HepG2 (cell line): ENCODE measurements around the gene FAM131A. TPM values are rescaled to one million over a fixed set of nuclear protein-coding genes. Genes with fewer than 3 reads are reported as not detected.

Experiments used
- ATAC-seq: fragments of 200-7000 bp; cut with Tn5 transposase; 3 replicates; pipeline ENCODE4 v1.9.1; 2020; ENCODE audit warnings: mild to moderate bottlenecking, moderate library complexity
- BruUV-seq: library from RNA; stranded (reverse); fragments of 400-500 nt; replicated peaks from 2 replicates; lab custom pipeline; 2021; lab: Mats Ljungman, UMichigan
- CTCF ChIA-PET: fragments of 300-600 bp; formaldehyde crosslinking; extraction: SDS; loops from one replicate; lab custom pipeline; 2021; ENCODE audit warnings: low total read pairs, inconsistent platforms, low intra/inter-chr PET ratio; lab: Yijun Ruan, JAX
- POLR2A ChIA-PET: fragments of 350-600 bp; sonication (Branson Sonifier 250); formaldehyde crosslinking; loops from one replicate; lab custom pipeline; 2020; ENCODE audit warnings: antibody characterized with exemption, inconsistent platforms; lab: Yijun Ruan, JAX
- DNase-seq: peaks from one replicate; pipeline ENCODE4 v3.0.0-alpha.2; 2015; ENCODE audit warnings: low spot score
- FAIRE-seq: peaks from 3 replicates; lab custom pipeline; 2011; peaks lifted over from hg19 to GRCh38; lab: Jason Lieb, UNC
- H2AFZ ChIP-seq: one replicate; pipeline ENCODE4 v1.6.1; 2011; ENCODE audit warnings: low read length, inconsistent platforms
- H3K27ac ChIP-seq: fragments of 300-600 bp; 3 replicates; pipeline ENCODE4 v1.8.0; 2011; ENCODE audit warnings: mixed run types, mild to moderate bottlenecking, mixed read lengths, low read length, inconsistent platforms; ENCODE audit not compliant: insufficient read depth; ENCODE audit errors: extremely low read length
- H3K27me3 ChIP-seq, 2 experiments: fragments of 200-600 bp in 1 of 2; 2 replicates in 1 of 2; 3 replicates in 1 of 2; pipeline versions ENCODE4 v1.6.0 to v1.8.0; 2011; ENCODE audit warnings: low read length in 2 of 2, mild to moderate bottlenecking in 2 of 2, moderate library complexity in 2 of 2, inconsistent platforms in 1 of 2; ENCODE audit not compliant: insufficient read depth in 2 of 2, control insufficient read depth in 1 of 2
- H3K36me3 ChIP-seq, 2 experiments: fragments of 200-600 bp in 1 of 2; replicated peaks in 1 of 2; 2 replicates in 1 of 2; 3 replicates in 1 of 2; pipeline versions ENCODE4 v1.5.1 to v1.8.0; 2011; ENCODE audit warnings: low read length in 2 of 2, inconsistent platforms in 1 of 2; ENCODE audit not compliant: insufficient read depth in 2 of 2, control insufficient read depth in 1 of 2
- H3K4me1 ChIP-seq: 2 replicates; pipeline ENCODE4 v1.5.1; 2012; ENCODE audit warnings: low read length, inconsistent platforms; ENCODE audit not compliant: insufficient read depth
- H3K4me2 ChIP-seq: 2 replicates; pipeline ENCODE4 v1.6.0; 2011; ENCODE audit warnings: low read depth, low read length, inconsistent platforms
- H3K4me3 ChIP-seq, 3 experiments: fragments of 200-600 bp in 1 of 3; sonication (generic), shearing (Covaris generic) in 1 of 3; replicated peaks in 1 of 3; 2 replicates each; pipeline ENCODE4 v1.5.1; 2011 to 2016; ENCODE audit warnings: low read length in 3 of 3, inconsistent platforms in 2 of 3, low read depth in 2 of 3, mild to moderate bottlenecking in 2 of 3, control low read depth in 1 of 3, mixed read lengths in 1 of 3; ENCODE audit not compliant: insufficient read depth in 1 of 3
- H3K79me2 ChIP-seq: one replicate; pipeline ENCODE4 v1.6.1; 2011; ENCODE audit warnings: low read length, inconsistent platforms; ENCODE audit not compliant: insufficient read depth
- H3K9ac ChIP-seq: 2 replicates; pipeline ENCODE4 v1.6.0; 2011; ENCODE audit warnings: mild to moderate bottlenecking, low read depth, low read length, inconsistent platforms; ENCODE audit not compliant: insufficient read depth
- H3K9me3 ChIP-seq: 2 replicates; pipeline ENCODE4 v1.5.1; 2012; ENCODE audit warnings: mild to moderate bottlenecking, low read length
- H4K20me1 ChIP-seq: 2 replicates; pipeline ENCODE4 v1.6.0; 2011; ENCODE audit warnings: inconsistent platforms, mild to moderate bottlenecking, low read length, moderate library complexity; ENCODE audit not compliant: insufficient read depth
- BORCS8-MEF2B ChIP-seq: sonication (generic); formaldehyde crosslinking; IDR thresholded peaks from 2 replicates; pipeline ENCODE4 v1.8.0; 2022; ENCODE audit warnings: mild to moderate bottlenecking, missing genetic modification reagents
- CHCHD3 ChIP-seq: sonication (generic); formaldehyde crosslinking; IDR thresholded peaks from 2 replicates; pipeline ENCODE4 v1.8.0; 2022; ENCODE audit warnings: mild to moderate bottlenecking, missing genetic modification reagents, moderate library complexity
- GATAD2A ChIP-seq: IDR thresholded peaks from 2 replicates; pipeline ENCODE4 v1.6.1; 2016
- MYC ChIP-seq: sonication (generic); formaldehyde crosslinking; IDR thresholded peaks from 2 replicates; pipeline ENCODE4 v1.9.0; 2021; ENCODE audit warnings: missing genetic modification reagents, borderline replicate concordance
- SAP130 ChIP-seq: IDR thresholded peaks from 2 replicates; pipeline ENCODE4 v1.6.1; 2016; ENCODE audit warnings: low read depth
- SMAD1 ChIP-seq: sonication (generic); formaldehyde crosslinking; IDR thresholded peaks from 2 replicates; pipeline ENCODE4 v1.4.0; 2020; ENCODE audit warnings: missing genetic modification reagents, low read depth, mild to moderate bottlenecking, borderline replicate concordance
- ZNF44 ChIP-seq: sonication (generic); formaldehyde crosslinking; IDR thresholded peaks from 2 replicates; pipeline ENCODE4 v1.5.1; 2020; ENCODE audit warnings: mild to moderate bottlenecking, missing genetic modification reagents
- ZSCAN29 ChIP-seq: sonication (generic); formaldehyde crosslinking; conservative IDR thresholded peaks from 2 replicates; pipeline ENCODE4 v1.4.0; 2020; ENCODE audit warnings: mild to moderate bottlenecking, missing genetic modification reagents
- WGBS: methylation state at CpG from one replicate; pipeline ENCODE4 v1.1.6; 2017; ENCODE audit warnings: low lambda C conversion rate; 5-methylcytosine and 5-hydroxymethylcytosine counted together
- in situ Hi-C: cut with HindIII; loops from 2 replicates; pipeline ENCODE4 v1.10.0; 2017; ENCODE audit warnings: low pct_unique_long_range_greater_than_20kb; ENCODE audit not compliant: extremely low pct_ligation_motif_present
- intact Hi-C: fragments of 100-400 bp; cut with micrococcal nuclease; formaldehyde crosslinking; loops from one replicate; pipeline ENCODE4 v1.10.0; 2022; ENCODE audit not compliant: unreplicated experiment
- polyA plus RNA-seq, 8 experiments: library from polyadenylated mRNA; depleted of rRNA in 3 of 8; stranded (reverse) in 7 of 8; unstranded in 1 of 8; fragments of >200 nt; fragmentation: Illumina TruSeq in 4 of 8; extraction: Trizol in 4 of 8; gene quantifications; 2 replicates each; pipeline versions ENCODE4 v1.2.1 to v1.2.3, GENCODE V29; 2011 to 2016; ENCODE audit warnings: low read depth in 4 of 8, missing spikeins in 1 of 8, mixed read lengths in 1 of 8; ENCODE audit not compliant: insufficient read depth in 1 of 8
- total RNA-seq, 5 experiments: library from RNA; depleted of rRNA; stranded (reverse); fragments of >200 nt; fragmentation: Illumina TruSeq; extraction: Trizol; gene quantifications; 2 replicates each; pipeline ENCODE4 v1.2.3, GENCODE V29; 2016; ENCODE audit warnings: low read depth in 1 of 5
- TF ChIP-seq, protein P1 (sequence below): sonication (generic); formaldehyde crosslinking; IDR thresholded peaks from 2 replicates; pipeline ENCODE4 v1.4.0; 2020; ENCODE audit warnings: mild to moderate bottlenecking, missing genetic modification reagents
- TF ChIP-seq, protein P2 (sequence below): sonication (generic); formaldehyde crosslinking; IDR thresholded peaks from 2 replicates; pipeline ENCODE4 v1.4.0; 2020; ENCODE audit warnings: missing genetic modification reagents

FAM131A gene
- total and polyA plus RNA-seq, 2 of the 13 experiments (the other 11 are each of a cell fraction or from before 2014, with no cell fraction given) = 9.2 to 9.3 TPM

DNA sequence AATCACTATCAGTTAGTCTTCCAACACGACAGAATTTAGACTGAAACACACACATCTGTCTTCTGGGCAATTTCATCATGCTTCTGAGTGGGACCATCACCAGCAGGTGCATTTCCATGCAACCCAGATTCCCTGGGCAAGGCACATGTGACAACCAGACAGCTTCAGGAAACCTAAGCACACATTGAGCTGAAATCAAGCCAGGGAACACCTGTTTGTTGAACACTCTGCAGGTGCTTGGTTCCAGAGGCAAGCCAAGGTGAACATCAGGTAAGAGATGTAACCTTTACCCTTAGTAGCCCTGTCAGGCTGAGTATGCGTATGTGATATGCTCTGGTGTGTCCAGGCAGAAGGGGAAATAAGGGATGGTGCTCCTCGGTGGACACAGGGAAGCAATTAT lies 41.6 kb upstream of the FAM131A start:
- ChIA-PET CTCF (no interaction called here), POLR2A (no interaction called here)
- peaks cover 64% of the 10 kb centered on the region for H3K4me1 ChIP-seq
- H2AFZ ChIP-seq = no peak overlapping the region
- no peaks in the 10 kb centered on the region for H4K20me1 ChIP-seq
- FAIRE-seq = no peak
- no peak for ATAC-seq
- peaks cover 0 to 2% of the 10 kb centered on the region in 2 experiments; a peak in 2 of 5 replicates for H3K27me3 ChIP-seq
- 8% methylated on average over 3 of the region's 3 CpGs for whole genome bisulfite sequencing
- H3K9ac ChIP-seq = no peak overlapping the region
- H3K4me3 ChIP-seq = no peak overlapping the region
- H3K36me3 ChIP-seq = peaks cover 2 to 5% of the 10 kb centered on the region in 2 experiments; a peak in 1 of 5 replicates
- in situ Hi-C loops (no loop called here), intact Hi-C loops (no loop called here)
- H3K9me3 ChIP-seq = no peaks in the 10 kb centered on the region
- peaks cover 17% of the 10 kb centered on the region for H3K79me2 ChIP-seq
- H3K27ac ChIP-seq = no peak overlapping the region
- no peak overlapping the region for H3K4me2 ChIP-seq
- no TSS peak for BruUV-seq
- TF ChIP-seq BORCS8-MEF2B (CRISPR knock-in tag) (no peak), SMAD1 (CRISPR knock-in tag) (no peak), ZNF44 (CRISPR knock-in tag) (no peak), CHCHD3 (CRISPR knock-in tag) (no peak), SAP130 (CRISPR knock-in tag) (no peak), MYC (CRISPR knock-in tag) (no peak), ZSCAN29 (CRISPR knock-in tag) (no peak), GATAD2A (no peak)
- TF ChIP-seq, protein P1, sequence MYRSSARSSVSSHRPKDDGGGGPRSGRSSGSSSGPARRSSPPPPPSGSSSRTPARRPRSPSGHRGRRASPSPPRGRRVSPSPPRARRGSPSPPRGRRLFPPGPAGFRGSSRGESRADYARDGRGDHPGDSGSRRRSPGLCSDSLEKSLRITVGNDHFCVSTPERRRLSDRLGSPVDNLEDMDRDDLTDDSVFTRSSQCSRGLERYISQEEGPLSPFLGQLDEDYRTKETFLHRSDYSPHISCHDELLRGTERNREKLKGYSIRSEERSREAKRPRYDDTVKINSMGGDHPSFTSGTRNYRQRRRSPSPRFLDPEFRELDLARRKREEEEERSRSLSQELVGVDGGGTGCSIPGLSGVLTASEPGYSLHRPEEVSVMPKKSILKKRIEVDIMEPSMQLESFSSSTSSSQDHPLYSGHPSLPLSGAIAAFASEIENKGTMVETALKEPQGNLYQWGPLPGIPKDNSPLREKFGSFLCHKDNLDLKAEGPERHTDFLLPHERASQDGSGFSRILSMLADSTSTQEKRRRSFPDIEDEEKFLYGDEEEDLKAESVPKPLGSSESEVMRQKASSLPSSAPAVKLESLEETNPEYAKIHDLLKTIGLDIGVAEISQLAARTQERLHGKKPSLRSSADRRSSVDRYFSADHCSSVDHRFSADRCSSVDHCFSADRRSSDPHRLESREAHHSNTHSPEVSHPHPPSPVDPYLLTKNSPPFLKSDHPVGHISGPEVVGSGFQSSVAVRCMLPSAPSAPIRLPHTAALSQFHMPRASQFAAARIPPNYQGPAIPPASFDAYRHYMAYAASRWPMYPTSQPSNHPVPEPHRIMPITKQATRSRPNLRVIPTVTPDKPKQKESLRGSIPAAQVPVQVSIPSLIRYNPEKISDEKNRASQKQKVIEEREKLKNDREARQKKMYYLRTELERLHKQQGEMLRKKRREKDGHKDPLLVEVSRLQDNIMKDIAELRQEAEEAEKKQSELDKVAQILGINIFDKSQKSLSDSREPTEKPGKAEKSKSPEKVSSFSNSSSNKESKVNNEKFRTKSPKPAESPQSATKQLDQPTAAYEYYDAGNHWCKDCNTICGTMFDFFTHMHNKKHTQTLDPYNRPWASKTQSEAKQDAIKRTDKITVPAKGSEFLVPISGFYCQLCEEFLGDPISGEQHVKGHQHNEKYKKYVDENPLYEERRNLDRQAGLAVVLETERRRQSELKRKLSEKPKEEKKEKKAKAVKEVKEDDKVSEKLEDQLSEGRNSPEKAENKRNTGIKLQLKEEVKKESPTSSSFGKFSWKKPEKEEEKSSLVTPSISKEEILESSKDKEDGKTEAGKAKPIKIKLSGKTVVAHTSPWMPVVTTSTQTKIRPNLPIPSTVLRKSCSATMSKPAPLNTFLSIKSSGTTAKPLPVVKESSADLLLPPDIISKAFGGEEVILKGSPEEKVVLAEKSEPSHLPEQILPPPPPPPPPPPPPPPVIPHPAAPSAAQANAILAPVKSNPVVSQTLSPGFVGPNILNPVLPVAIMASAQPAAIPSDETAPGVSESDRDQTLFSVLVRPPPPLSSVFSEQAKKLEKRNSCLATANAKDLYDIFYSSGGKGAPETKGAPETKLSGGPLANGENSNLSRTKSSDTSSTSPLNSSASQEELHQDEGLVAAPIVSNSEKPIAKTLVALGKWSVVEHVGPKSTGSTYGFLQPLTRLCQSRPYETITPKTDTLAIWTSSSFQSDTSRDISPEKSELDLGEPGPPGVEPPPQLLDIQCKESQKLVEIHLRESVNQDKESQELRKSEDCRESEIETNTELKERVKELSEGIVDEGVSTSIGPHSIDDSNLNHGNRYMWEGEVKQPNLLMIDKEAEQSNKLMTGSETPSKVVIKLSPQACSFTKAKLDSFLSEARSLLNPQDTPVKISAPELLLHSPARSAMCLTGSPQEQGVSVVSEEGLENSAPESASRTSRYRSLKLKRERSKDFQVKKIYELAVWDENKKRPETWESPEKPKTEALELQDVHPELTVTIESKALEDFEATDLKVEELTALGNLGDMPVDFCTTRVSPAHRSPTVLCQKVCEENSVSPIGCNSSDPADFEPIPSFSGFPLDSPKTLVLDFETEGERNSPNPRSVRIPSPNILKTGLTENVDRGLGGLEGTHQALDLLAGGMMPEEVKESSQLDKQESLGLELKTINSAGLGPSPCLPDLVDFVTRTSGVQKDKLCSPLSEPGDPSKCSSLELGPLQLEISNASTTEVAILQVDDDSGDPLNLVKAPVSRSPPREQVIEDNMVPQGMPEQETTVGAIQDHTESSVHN (CRISPR knock-in tag) = no peak
- TF ChIP-seq, protein P2, sequence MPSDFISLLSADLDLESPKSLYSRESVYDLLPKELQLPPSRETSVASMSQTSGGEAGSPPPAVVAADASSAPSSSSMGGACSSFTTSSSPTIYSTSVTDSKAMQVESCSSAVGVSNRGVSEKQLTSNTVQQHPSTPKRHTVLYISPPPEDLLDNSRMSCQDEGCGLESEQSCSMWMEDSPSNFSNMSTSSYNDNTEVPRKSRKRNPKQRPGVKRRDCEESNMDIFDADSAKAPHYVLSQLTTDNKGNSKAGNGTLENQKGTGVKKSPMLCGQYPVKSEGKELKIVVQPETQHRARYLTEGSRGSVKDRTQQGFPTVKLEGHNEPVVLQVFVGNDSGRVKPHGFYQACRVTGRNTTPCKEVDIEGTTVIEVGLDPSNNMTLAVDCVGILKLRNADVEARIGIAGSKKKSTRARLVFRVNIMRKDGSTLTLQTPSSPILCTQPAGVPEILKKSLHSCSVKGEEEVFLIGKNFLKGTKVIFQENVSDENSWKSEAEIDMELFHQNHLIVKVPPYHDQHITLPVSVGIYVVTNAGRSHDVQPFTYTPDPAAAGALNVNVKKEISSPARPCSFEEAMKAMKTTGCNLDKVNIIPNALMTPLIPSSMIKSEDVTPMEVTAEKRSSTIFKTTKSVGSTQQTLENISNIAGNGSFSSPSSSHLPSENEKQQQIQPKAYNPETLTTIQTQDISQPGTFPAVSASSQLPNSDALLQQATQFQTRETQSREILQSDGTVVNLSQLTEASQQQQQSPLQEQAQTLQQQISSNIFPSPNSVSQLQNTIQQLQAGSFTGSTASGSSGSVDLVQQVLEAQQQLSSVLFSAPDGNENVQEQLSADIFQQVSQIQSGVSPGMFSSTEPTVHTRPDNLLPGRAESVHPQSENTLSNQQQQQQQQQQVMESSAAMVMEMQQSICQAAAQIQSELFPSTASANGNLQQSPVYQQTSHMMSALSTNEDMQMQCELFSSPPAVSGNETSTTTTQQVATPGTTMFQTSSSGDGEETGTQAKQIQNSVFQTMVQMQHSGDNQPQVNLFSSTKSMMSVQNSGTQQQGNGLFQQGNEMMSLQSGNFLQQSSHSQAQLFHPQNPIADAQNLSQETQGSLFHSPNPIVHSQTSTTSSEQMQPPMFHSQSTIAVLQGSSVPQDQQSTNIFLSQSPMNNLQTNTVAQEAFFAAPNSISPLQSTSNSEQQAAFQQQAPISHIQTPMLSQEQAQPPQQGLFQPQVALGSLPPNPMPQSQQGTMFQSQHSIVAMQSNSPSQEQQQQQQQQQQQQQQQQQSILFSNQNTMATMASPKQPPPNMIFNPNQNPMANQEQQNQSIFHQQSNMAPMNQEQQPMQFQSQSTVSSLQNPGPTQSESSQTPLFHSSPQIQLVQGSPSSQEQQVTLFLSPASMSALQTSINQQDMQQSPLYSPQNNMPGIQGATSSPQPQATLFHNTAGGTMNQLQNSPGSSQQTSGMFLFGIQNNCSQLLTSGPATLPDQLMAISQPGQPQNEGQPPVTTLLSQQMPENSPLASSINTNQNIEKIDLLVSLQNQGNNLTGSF (CRISPR knock-in tag) = no peak
- TF ChIP-seq, all 625 proteins: peak for 0
- no peak for DNase-seq
